GM12874 (cell line): ENCODE results near the gene PAIP2B.

ENCODE experiments used
- CTCF ChIP-seq: IDR thresholded peaks from 2 replicates; pipeline ENCODE4 v1.5.1; 2011; ENCODE audit warnings: low read depth, mild to moderate bottlenecking, control low read depth, low read length, moderate library complexity; ENCODE audit not compliant: insufficient read depth

Gene PAIP2B

GRCh38 chr2:71150082-71150816, 76.7 kb downstream of the PAIP2B start:
- TF ChIP-seq CTCF: no peak

- TF ChIP-seq CTCF: no peak
Measured at GRCh38 chr2:71148506-71149063, 78.3 kb downstream of the PAIP2B start.

- no peak for TF ChIP-seq CTCF
Measured at GRCh38 chr2:71143782-71144181, 83.1 kb downstream of the PAIP2B start.

- TF ChIP-seq CTCF: no peak
Measured at GRCh38 chr2:71136174-71136573, 90.7 kb downstream of the PAIP2B start.

GRCh38 chr2:71133603-71134002, 93.3 kb downstream of the PAIP2B start:
- TF ChIP-seq CTCF: no peak
